OCI-LY3 (cell line): ENCODE data around the gene BICDL2.

Experiments
- H2AFZ ChIP-seq: fragments of 200-600, 300-600 bp; shearing (Covaris generic); 2 replicates; pipeline ENCODE4 v1.6.0; 2014; ENCODE audit warnings: antibody characterized with exemption, low read depth, low read length
- H3K27ac ChIP-seq: fragments of 200-600, 300-600 bp; sonication (generic); 2 replicates; pipeline ENCODE4 v1.5.1; 2014; ENCODE audit warnings: mild to moderate bottlenecking, low read length, moderate library complexity, mixed read lengths
- H3K27me3 ChIP-seq: fragments of 200-600, 300-600 bp; sonication (generic); 2 replicates; pipeline ENCODE4 v1.6.1; 2014; ENCODE audit warnings: low read depth, low read length, mixed read lengths
- H3K36me3 ChIP-seq: fragments of 200-600, 300-600 bp; sonication (generic); replicated peaks from 2 replicates; pipeline ENCODE3; 2014; ENCODE audit warnings: low read depth, low read length, mixed read lengths
- H3K4me1 ChIP-seq: fragments of 300-600, 200-600 bp; sonication (generic); 2 replicates; pipeline ENCODE4 v1.6.1; 2014; ENCODE audit warnings: low read length, mixed read lengths
- H3K4me2 ChIP-seq: fragments of 200-600, 300-600 bp; sonication (generic); 2 replicates; pipeline ENCODE4 v1.6.1; 2014; ENCODE audit warnings: low read length, mixed read lengths
- H3K4me3 ChIP-seq: fragments of 300-600, 200-600 bp; sonication (generic); 2 replicates; pipeline ENCODE4 v1.5.1; 2014; ENCODE audit warnings: antibody characterized with exemption, mild to moderate bottlenecking, low read length, moderate library complexity
- H3K79me2 ChIP-seq: fragments of 300-600, 200-600 bp; shearing (Covaris generic); 2 replicates; pipeline ENCODE4 v1.6.1; 2014; ENCODE audit warnings: mild to moderate bottlenecking, low read length, mixed read lengths
- H3K9ac ChIP-seq: fragments of 300-600, 200-600 bp; shearing (Covaris generic); 2 replicates; pipeline ENCODE4 v1.6.0; 2014; ENCODE audit warnings: mild to moderate bottlenecking, low read length, moderate library complexity
- H3K9me3 ChIP-seq: fragments of 200-600, 300-600 bp; shearing (Covaris generic); 2 replicates; pipeline ENCODE4 v1.6.1; 2014; ENCODE audit warnings: low read length, mixed read lengths; ENCODE audit not compliant: insufficient read depth
- H4K20me1 ChIP-seq: fragments of 200-600, 300-600 bp; sonication (generic); 2 replicates; pipeline ENCODE4 v1.6.1; 2016; ENCODE audit warnings: low read length, mixed read lengths; ENCODE audit not compliant: insufficient read depth
- CTCF ChIP-seq: fragments of 200-600, 300-600 bp; sonication (generic); IDR thresholded peaks from 2 replicates; pipeline ENCODE4 v1.5.1; 2014; ENCODE audit warnings: antibody characterized with exemption, low read length, low read depth
- EZH2phosphoT487 ChIP-seq: fragments of 200-600 bp; shearing (Covaris generic); IDR thresholded peaks from 2 replicates; pipeline ENCODE4 v1.6.1; 2018; ENCODE audit warnings: antibody characterized with exemption, mixed run types, low read depth

The BICDL2 gene

DNA sequence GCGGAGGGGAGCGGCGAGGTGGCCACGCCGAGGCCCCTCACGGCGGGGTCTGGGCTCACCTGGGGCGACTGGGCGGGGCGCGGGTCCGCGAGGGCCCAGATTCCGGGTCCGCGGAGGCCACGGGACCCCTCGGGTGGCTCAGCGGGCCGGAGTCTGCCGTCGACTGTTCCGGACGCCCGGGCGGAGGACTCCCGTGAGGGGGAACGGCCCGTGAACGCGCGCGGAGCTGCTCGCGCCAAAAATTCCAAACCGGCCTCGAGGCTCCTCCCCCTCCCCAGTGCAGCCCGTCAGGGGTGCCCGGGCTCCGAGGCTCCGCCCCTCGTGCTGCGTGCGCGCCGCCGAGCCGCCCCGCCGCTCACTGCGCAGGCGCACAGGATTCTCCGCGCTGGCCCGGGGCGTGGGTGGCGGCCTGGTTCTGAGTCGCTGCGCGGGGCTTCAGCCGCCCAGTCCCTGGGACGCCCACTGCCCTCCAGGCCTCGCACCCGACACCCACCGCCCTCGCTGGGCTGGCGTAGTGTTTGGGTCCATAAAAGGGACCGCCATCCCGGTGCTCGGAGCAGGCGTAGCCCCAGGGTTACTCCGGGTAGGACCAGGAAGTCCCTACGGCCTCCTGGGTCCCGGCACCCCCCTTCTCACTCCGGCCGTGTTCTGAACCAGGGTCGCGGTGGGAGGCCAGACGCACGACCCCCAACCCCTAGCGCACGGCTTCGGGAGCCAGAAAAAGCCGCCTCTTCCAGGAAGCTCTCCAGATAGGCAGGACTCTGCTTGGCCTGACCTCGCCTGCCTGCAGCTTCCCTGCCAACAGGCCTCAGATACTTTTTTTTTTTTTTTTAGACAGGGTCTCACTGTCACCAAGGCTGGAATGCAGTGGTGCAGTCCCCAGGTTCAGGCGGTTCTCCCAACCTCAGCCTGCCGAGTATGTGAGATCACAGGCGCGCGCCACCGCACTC, 56.2 kb downstream of the BICDL2 start, which contains the start of gene PKMYT1:
Gene PKMYT1, minus strand, starts transcription at position 220 of the 950 bp plus-strand sequence. CDS start 789 bp downstream, outside the sequence.
- Histone ChIP-seq H3K9me3 (no peaks in the 10 kb centered on the region), H2AFZ (no peak within 1 kb of the TSS), H3K27ac (peak within 1 kb of the TSS; percentile 67), H4K20me1 (0 out of 2 replicates have a peak, but pooled peaks cover 3% of the 10 kb centered on the region), H3K27me3 (no peaks in the 10 kb centered on the region), H3K4me1 (peaks cover 7% of the 10 kb centered on the region), H3K79me2 (peaks cover 29% of the 10 kb centered on the region), H3K9ac (peak within 1 kb of the TSS; percentile 93), H3K4me2 (peak within 1 kb of the TSS; percentile 98), H3K36me3 (peaks cover 19% of the 10 kb centered on the region), H3K4me3 (peak within 1 kb of the TSS; percentile 92)
- TF ChIP-seq CTCF = no peak
- no peak for TF ChIP-seq EZH2phosphoT487

- Histone ChIP-seq H3K27me3 (no peaks in the 10 kb centered on the region), H3K36me3 (peaks cover 26% of the 10 kb centered on the region), H4K20me1 (0 out of 2 replicates have a peak, but pooled peaks cover 3% of the 10 kb centered on the region), H3K4me2 (peak overlapping the region; percentile 98), H3K27ac (peak overlapping the region; percentile 60), H3K4me3 (peak overlapping the region; percentile 92), H3K9ac (peak overlapping the region; percentile 93), H3K4me1 (peaks cover 7% of the 10 kb centered on the region), H2AFZ (no peak overlapping the region), H3K9me3 (no peaks in the 10 kb centered on the region), H3K79me2 (peaks cover 29% of the 10 kb centered on the region)
- no peak for TF ChIP-seq CTCF
- TF ChIP-seq EZH2phosphoT487 = no peak
These were observed 57.0 kb downstream of the BICDL2 start for GRCh38 chr16:2979669-2980226.
